Central memory CD4-positive, alpha-beta T cell (primary cell): ENCODE results near the gene TRAPPC10.
"Not testable (repeated sequence)": the region's sequence is repeated elsewhere in the genome, so short reads cannot be mapped to it uniquely, and the experiment has no call there.

ENCODE experiments used
- DNase-seq: peaks from one replicate; pipeline ENCODE4 v3.0.0; 2022

The TRAPPC10 gene

GRCh38 chr21:44155231-44155993, 143.3 kb downstream of the TRAPPC10 start:
- not testable (repeated sequence) for DNase-seq

GRCh38 chr21:44155994-44156380, 143.9 kb downstream of the TRAPPC10 start:
- not testable (repeated sequence) for DNase-seq
